Esophagus (tissue), 2 donors: Measurements from ENCODE around the gene PDZRN3. TPM values are rescaled to one million over a fixed set of nuclear protein-coding genes. Genes with fewer than 3 reads are reported as not detected.

Experiments used
- H3K27ac ChIP-seq, 2 donors: one replicate each; pipeline ENCODE4 v1.5.1; 2013; ENCODE audit warnings: low read depth in 2 of 2, mild to moderate bottlenecking in 2 of 2, inconsistent platforms in 1 of 2, low read length in 1 of 2, moderate library complexity in 1 of 2
- H3K27me3 ChIP-seq, 2 donors: one replicate each; pipeline ENCODE4 v1.6.1; 2013; ENCODE audit warnings: low read length in 2 of 2, control low read depth in 1 of 2, mild to moderate bottlenecking in 1 of 2; ENCODE audit not compliant: insufficient read depth in 2 of 2, control insufficient read depth in 1 of 2
- H3K36me3 ChIP-seq, 2 donors: one replicate each; pipeline ENCODE4 v1.6.1; 2013; ENCODE audit warnings: low read length in 1 of 2; ENCODE audit not compliant: control insufficient read depth in 2 of 2, insufficient read depth in 2 of 2
- H3K4me1 ChIP-seq, 2 donors: one replicate each; pipeline ENCODE4 v1.6.1; 2013; ENCODE audit warnings: low read length in 1 of 2; ENCODE audit not compliant: control insufficient read depth in 2 of 2, insufficient read depth in 2 of 2
- H3K4me3 ChIP-seq, 2 donors: one replicate each; pipeline ENCODE4 v1.5.1; 2013; ENCODE audit warnings: low read length in 2 of 2, mild to moderate bottlenecking in 2 of 2, low read depth in 1 of 2, moderate library complexity in 1 of 2
- H3K9me3 ChIP-seq, 2 donors: one replicate each; pipeline ENCODE4 v1.6.1; 2013; ENCODE audit warnings: mild to moderate bottlenecking in 2 of 2, low read depth in 1 of 2, low read length in 1 of 2, moderate library complexity in 1 of 2; ENCODE audit not compliant: control insufficient read depth in 2 of 2, insufficient read depth in 1 of 2
- WGBS, 2 donors: extraction: QIAGEN DNeasy Blood & Tissue Kit; methylation state at CpG; one replicate each; pipeline ENCODE4 v1.1.7; 2013; 5-methylcytosine and 5-hydroxymethylcytosine counted together
- polyA plus RNA-seq, 2 donors: library from polyadenylated mRNA; stranded (reverse); fragments of 200-250 nt; gene quantifications; one replicate each; pipeline ENCODE4 v1.2.3, GENCODE V29; 2013
- donor health status: healthy with polysubstance abuse.
- donor health status: Bipolar disorder and iron deficiency.

PDZRN3 gene
- polyA plus RNA-seq, 2 donors: 13.9 to 17.2 TPM

DNA sequence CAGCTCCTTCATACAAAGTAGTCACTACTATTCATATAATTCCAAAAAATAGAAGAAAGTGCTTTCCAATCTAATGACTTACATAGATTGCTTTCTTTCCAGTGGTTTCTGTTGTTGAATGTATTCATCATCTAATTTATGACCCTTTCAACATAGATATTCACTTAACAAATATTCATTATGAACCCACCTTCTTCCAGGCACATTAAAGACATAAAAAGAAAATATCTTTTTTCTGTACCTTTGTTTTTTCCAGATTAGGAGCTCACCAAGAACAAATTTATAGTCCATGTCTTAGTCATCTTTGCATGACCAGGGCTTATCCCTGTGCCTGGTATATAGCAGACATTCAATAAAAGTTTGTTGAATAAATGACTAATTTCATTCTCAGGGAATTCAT is 32.4 kb upstream of the PDZRN3 start:
- H3K4me3 ChIP-seq: no peak overlapping the region
- no peak overlapping the region for H3K27ac ChIP-seq
- no peaks in the 10 kb centered on the region for H3K9me3 ChIP-seq
- no peaks in the 10 kb centered on the region for H3K36me3 ChIP-seq
- no peaks in the 10 kb centered on the region for H3K27me3 ChIP-seq
- H3K4me1 ChIP-seq: no peaks in the 10 kb centered on the region

DNA sequence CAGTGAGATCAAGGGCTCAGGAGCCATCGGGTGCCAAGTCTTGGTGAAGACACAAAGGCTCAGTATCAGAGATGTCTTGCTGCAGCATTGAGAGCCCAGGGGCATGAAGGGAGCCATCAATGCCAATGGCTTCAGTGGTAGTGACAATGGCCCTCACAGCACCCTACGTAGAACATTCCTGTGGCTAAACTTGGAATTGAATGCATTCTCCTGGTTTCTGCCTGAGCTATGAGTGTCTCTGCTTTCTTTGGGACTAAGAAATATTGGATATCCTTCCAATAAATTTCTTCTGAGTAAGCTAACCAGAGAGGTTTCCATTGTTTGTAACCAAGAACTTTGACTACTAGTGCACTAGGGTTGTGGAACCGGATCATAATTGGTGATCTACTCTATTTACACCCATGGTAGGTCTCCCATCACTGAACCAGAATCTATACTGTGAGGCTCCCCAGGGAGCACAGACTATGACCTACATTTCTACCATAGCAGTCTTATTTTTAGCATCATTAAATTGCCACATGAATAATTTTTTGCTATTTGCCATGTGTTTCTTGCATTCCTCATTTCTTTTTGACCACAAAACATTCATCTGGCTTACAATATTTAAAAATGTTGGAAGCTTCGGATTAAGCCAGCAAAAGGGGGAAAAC is 31.6 kb upstream of the PDZRN3 start:
- WGBS, 2 donors: 92% methylated on average over 4 of the region's 4 CpGs
- Histone ChIP-seq H3K4me1 (no peaks in the 10 kb centered on the region), H3K36me3 (no peaks in the 10 kb centered on the region), H3K27ac (no peak overlapping the region), H3K9me3 (no peaks in the 10 kb centered on the region), H3K27me3 (no peaks in the 10 kb centered on the region), H3K4me3 (no peak overlapping the region)

DNA sequence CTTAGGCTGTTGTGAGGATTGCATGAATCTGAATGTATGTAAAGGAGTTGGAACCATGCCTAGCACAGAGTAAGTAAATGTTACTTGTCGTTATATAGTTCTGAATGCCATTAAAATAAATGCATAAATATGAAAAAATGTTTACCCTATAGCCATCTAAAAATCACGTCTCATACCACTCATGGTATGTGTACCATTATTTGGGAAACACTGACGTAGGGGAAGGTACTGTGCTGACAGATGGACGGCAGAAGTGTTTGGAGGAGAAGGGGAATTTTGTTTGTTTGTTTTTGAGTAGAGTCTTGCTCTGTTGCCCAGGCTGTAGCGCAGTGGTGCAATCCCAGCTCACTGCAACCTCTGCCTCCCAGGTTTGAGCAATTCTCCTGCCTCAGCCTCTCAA is 30.5 kb upstream of the PDZRN3 start:
- 88 to 91% methylated on average over 5 of the region's 5 CpGs for WGBS, 2 donors
- Histone ChIP-seq H3K27me3 (no peaks in the 10 kb centered on the region), H3K4me3 (no peak overlapping the region)

DNA sequence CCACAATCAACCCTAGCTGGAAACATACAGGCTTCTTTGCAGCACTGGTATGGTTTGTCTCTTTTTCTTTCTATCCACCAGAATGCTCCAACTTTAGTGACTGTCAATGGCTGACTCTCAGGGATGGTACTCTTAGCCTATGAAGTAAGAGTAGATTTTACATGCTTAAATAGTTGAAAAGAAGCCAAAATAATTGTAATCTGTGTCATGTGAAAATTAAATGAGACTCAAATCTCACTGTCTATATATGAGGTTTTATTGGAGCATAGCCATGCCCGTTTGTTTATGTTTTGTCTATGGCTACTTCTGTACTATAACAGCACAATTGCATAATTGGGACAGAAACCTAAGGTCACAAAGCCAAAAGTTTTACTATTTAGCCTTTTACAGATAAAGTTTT is 29.1 kb upstream of the PDZRN3 start:
- no peak overlapping the region for H3K4me3 ChIP-seq
- H3K27ac ChIP-seq: no peak overlapping the region
- no peaks in the 10 kb centered on the region for H3K9me3 ChIP-seq
- WGBS, 2 donors: 58 to 75% methylated on average over 1 of the region's 1 CpG
- H3K27me3 ChIP-seq: no peaks in the 10 kb centered on the region
- H3K4me1 ChIP-seq: no peaks in the 10 kb centered on the region
- no peaks in the 10 kb centered on the region for H3K36me3 ChIP-seq

More for the DNA sequence above, 30.5 kb upstream of the PDZRN3 start:
- H3K4me1 ChIP-seq: no peaks in the 10 kb centered on the region
- no peaks in the 10 kb centered on the region for H3K36me3 ChIP-seq
- no peaks in the 10 kb centered on the region for H3K9me3 ChIP-seq
- no peak overlapping the region for H3K27ac ChIP-seq

DNA sequence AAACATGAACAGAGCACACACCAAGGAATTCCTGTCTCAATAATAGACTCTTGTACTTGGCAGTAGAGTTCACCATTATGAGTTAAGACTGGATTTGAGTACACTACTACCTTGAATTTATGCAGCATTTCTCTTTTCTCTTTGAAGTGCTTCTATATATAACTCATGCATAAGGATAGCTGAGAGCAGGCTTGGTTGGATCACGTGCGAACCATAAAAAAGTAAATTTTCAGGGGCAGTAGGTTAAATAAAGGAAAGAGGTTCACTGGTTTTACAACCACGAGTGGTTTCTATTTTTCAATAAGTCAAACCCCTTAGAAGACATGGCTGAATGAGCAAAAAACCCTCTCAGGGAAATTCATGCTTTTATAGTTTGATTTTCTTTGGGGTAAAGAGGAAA is 28.6 kb upstream of the PDZRN3 start:
- H3K9me3 ChIP-seq: no peaks in the 10 kb centered on the region
- no peaks in the 10 kb centered on the region for H3K27me3 ChIP-seq
- 74 to 82% methylated on average over 3 of the region's 3 CpGs for WGBS, 2 donors
- no peak overlapping the region for H3K4me3 ChIP-seq
- H3K36me3 ChIP-seq: no peaks in the 10 kb centered on the region
- H3K4me1 ChIP-seq: no peaks in the 10 kb centered on the region
- no peak overlapping the region for H3K27ac ChIP-seq

DNA sequence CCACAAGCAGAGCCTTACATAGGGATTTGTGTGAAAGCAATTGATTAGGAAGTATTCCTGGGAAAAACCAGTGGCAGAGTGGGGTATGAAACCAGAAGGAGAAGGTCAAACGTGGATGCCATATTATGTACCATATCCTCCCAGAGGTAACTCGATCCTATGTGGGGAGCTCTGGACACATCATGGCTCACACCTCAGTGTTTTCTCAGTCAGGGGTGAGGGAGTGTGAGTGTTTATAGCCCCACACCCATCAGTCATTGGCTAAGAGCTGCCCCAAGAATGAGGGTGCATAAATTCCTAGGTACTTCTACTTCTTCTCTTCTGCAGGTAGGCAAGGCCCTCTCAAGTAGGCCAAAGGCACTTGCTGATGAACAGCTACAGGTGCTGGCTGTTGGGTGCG is 28.2 kb upstream of the PDZRN3 start:
- Histone ChIP-seq H3K4me1 (no peaks in the 10 kb centered on the region), H3K27ac (no peak overlapping the region), H3K27me3 (no peaks in the 10 kb centered on the region), H3K36me3 (no peaks in the 10 kb centered on the region), H3K9me3 (no peaks in the 10 kb centered on the region), H3K4me3 (no peak overlapping the region)
- 80 to 88% methylated on average over 3 of the region's 3 CpGs for WGBS, 2 donors

DNA sequence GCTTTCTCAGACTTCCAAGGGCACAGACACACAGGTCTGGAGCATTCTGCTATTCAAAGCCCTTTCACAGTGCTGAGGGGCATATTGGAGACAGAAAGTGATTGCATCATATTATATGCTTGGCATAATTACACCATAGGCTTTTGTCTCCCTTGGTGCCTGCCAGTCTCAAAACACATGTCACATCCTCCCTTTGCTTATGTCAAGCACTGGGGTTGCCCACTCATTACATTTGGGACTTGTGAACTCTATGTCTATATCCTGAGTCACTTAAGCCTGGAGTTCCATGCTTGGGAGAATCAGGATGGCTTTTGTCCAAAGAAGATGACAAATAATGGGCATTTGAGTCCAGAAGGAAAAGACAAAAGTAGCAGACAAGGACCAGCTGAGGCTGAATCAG is 12.3 kb upstream of the PDZRN3 start:
- H3K9me3 ChIP-seq: no peaks in the 10 kb centered on the region
- H3K4me3 ChIP-seq: no peak overlapping the region
- no peaks in the 10 kb centered on the region for H3K36me3 ChIP-seq
- H3K27me3 ChIP-seq: no peaks in the 10 kb centered on the region
- no peak overlapping the region for H3K27ac ChIP-seq
- no peaks in the 10 kb centered on the region for H3K4me1 ChIP-seq

DNA sequence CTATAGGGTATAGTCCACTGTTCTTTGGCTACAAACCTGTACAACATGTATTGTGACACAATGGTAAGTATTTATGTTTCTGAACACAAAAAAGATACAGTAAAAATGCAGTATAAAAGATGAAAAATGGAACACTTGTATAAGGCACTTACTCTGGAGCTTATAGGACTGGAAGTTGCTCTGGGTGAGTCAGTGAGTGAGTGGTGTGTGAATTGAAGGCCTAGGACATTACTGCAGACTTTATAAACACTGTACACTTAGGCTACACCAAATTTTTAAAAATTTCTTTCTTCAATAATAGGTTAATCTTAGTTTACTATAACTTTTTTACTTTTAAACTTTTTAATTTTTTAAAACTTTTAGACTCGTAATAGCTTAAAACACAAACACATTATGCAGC is 10.5 kb upstream of the PDZRN3 start:
- H3K27me3 ChIP-seq: no peaks in the 10 kb centered on the region
- no peaks in the 10 kb centered on the region for H3K36me3 ChIP-seq
- H3K9me3 ChIP-seq: no peaks in the 10 kb centered on the region
- no peak overlapping the region for H3K27ac ChIP-seq
- no peak overlapping the region for H3K4me3 ChIP-seq
- WGBS, 2 donors: 6 to 95% methylated on average over 1 of the region's 1 CpG
- no peaks in the 10 kb centered on the region for H3K4me1 ChIP-seq

DNA sequence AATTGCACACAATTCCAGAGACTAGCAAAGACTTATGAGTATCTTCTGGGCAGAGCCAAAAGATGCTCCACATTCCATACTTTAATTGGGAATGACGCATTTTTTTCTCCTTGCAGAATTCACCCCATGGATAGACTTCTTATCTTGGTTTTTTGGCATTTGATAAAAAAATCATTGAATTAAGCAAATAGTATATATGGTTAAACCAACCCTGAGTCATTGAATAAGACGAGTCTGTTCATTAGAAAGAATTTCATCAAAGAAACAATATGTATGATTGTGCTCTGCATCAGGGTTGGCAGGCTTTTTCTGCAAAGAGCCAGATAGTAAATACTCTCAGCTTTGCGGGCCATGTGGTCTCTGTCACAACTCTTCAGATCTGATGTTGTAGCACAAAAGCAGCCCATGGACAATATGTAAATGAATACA is 9.2 kb upstream of the PDZRN3 start:
- Histone ChIP-seq H3K27me3 (no peaks in the 10 kb centered on the region), H3K4me1 (no peaks in the 10 kb centered on the region), H3K36me3 (no peaks in the 10 kb centered on the region), H3K27ac (no peak overlapping the region), H3K9me3 (no peaks in the 10 kb centered on the region), H3K4me3 (no peak overlapping the region)
- 71 to 78% methylated on average over 3 of the region's 3 CpGs for WGBS, 2 donors

DNA sequence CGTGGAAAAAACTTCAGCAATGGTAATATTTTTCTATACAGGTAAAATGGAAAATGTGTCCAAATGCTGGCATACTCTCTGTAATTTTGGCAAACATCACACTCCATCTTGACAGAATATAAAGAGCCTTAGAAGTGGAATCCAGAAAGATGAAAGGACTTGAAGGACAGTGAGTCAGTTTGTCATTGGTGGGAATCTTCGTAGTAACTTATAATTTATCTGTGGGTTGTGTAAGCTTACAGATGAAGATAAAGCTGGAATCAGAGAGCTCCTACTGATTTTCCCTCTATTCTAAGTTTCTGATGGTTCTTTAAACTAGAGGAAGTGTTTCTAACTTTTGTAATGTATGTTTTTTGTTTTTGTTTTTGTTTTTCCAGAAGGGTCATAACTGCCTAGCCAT is 8.7 kb upstream of the PDZRN3 start:
- Histone ChIP-seq H3K9me3 (no peaks in the 10 kb centered on the region), H3K27ac (no peak overlapping the region), H3K36me3 (no peaks in the 10 kb centered on the region), H3K27me3 (no peaks in the 10 kb centered on the region), H3K4me3 (no peak overlapping the region), H3K4me1 (no peaks in the 10 kb centered on the region)
- WGBS, 2 donors: 43 to 68% methylated on average over 2 of the region's 2 CpGs
